Suprapubic skin (tissue), 4 donors: ENCODE measurements around the gene PWWP2B. TPM values are rescaled to one million over a fixed set of nuclear protein-coding genes. Genes with fewer than 3 reads are reported as not detected.
A peak's percentile ranks its signal among the peaks of the same experiment; 100 is the strongest.
"Not testable (repeated sequence)": the region's sequence is repeated elsewhere in the genome, so short reads cannot be mapped to it uniquely, and the experiment has no call there.

Experiments used
- DNase-seq, 2 donors: peaks; one replicate each; pipeline ENCODE4 v3.0.0-alpha.2; 2019; ENCODE audit warnings: low spot score in 2 of 2
- H3K27ac ChIP-seq: fragments of 200-600 bp; sonication (generic); one replicate; pipeline ENCODE4 v1.5.1; 2019
- H3K27me3 ChIP-seq: fragments of 200-600 bp; sonication (generic); one replicate; pipeline ENCODE4 v1.5.1; 2019
- H3K36me3 ChIP-seq: fragments of 200-600 bp; sonication (generic); one replicate; pipeline ENCODE4 v1.5.1; 2019
- H3K4me1 ChIP-seq: fragments of 200-600 bp; sonication (generic); one replicate; pipeline ENCODE4 v1.5.1; 2019
- H3K4me3 ChIP-seq: fragments of 200-600 bp; sonication (generic); one replicate; pipeline ENCODE4 v1.5.1; 2019; ENCODE audit warnings: mild to moderate bottlenecking
- H3K9me3 ChIP-seq: fragments of 200-600 bp; sonication (generic); one replicate; pipeline ENCODE4 v1.5.1; 2019
- CTCF ChIP-seq, 2 donors: fragments of 200-600 bp in 1 of 2; fragments of 450-650 bp in 1 of 2; sonication (generic) in 1 of 2; IDR thresholded peaks; one replicate each; pipeline ENCODE4 v1.5.1; 2016 to 2019; ENCODE audit warnings: antibody characterized with exemption in 2 of 2, mild to moderate bottlenecking in 1 of 2, moderate library complexity in 1 of 2
- EP300 ChIP-seq: sonication (generic); formaldehyde crosslinking; IDR thresholded peaks from one replicate; pipeline ENCODE4 v1.6.1; 2017; ENCODE audit warnings: antibody characterized with exemption
- POLR2A ChIP-seq, 2 donors: fragments of 450-650 bp; IDR thresholded peaks; one replicate each; pipeline ENCODE4 v1.6.1; 2017; ENCODE audit warnings: antibody characterized with exemption in 2 of 2, mild to moderate bottlenecking in 2 of 2, moderate library complexity in 2 of 2
- POLR2AphosphoS5 ChIP-seq, 3 donors: sonication (generic); formaldehyde crosslinking; IDR thresholded peaks; one replicate each; pipeline ENCODE4 v1.6.1; 2017; ENCODE audit warnings: antibody characterized with exemption in 3 of 3
- WGBS: methylation state at CpG from one replicate; pipeline ENCODE4 v1.1.5; 2018; 5-methylcytosine and 5-hydroxymethylcytosine counted together
- total RNA-seq, 4 donors: library from RNA; depleted of rRNA; stranded (reverse); fragments of >200 nt; gene quantifications; one replicate each; pipeline ENCODE4 v1.1.0, GENCODE V29; 2016

The PWWP2B gene
- total RNA-seq, 4 donors from 2014 or later, result 15.2 to 19.4 (median 18.3) TPM

- no peak for DNase-seq
These were observed 46.1 kb upstream of the PWWP2B start for GRCh38 chr10:132350946-132351345.

DNA sequence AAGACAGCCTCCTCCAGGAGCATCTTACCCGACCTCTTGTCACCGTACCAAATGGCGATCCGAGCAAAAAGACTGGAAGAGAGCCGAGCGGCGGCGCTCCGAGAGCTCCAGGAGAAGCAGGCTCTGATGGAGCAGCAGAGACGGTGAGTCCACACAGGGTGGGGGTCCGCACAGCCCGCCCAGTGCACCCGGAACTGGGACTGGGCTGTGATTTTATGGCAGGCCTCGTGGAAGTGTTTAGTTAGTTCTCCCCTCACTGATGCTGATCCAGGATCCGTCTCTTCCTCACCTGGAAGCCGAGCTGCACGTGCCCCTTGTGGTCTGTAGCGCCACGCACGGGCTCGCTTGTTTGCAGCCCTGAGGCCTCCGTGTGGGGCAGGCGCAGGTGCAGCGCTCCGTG, 45.4 kb upstream of the PWWP2B start:
- no peak overlapping the region for H3K4me3 ChIP-seq
- H3K9me3 ChIP-seq, result no peaks in the 10 kb centered on the region
- H3K36me3 ChIP-seq, result peaks cover 10% of the 10 kb centered on the region
- H3K27me3 ChIP-seq, result no peaks in the 10 kb centered on the region
- no peaks in the 10 kb centered on the region for H3K4me1 ChIP-seq
- 93% methylated on average over 24 of the region's 25 CpGs for WGBS
- DNase-seq, result peak in 1 of 2 donors; percentile 38
- TF ChIP-seq EP300 (no peak), POLR2AphosphoS5 (IDR thresholded peaks at IDR 0.05) (no peak), POLR2A (IDR thresholded peaks at IDR 0.05) (no peak), CTCF (IDR thresholded peaks at IDR 0.05) (no peak)
- H3K27ac ChIP-seq, result no peak overlapping the region

More at GRCh38 chr10:132350946-132351345, 46.1 kb upstream of the PWWP2B start:
- WGBS, result 100% methylated on average over 2 of the region's 17 CpGs
- no peak overlapping the region for H3K4me3 ChIP-seq
- no peaks in the 10 kb centered on the region for H3K4me1 ChIP-seq
- H3K27ac ChIP-seq, result no peak overlapping the region
- H3K27me3 ChIP-seq, result no peaks in the 10 kb centered on the region
- H3K9me3 ChIP-seq, result no peaks in the 10 kb centered on the region
- H3K36me3 ChIP-seq, result peaks cover 11% of the 10 kb centered on the region
- TF ChIP-seq POLR2AphosphoS5 (IDR thresholded peaks at IDR 0.05) (no peak), CTCF (IDR thresholded peaks at IDR 0.05) (no peak), POLR2A (IDR thresholded peaks at IDR 0.05) (no peak), EP300 (no peak)

DNA sequence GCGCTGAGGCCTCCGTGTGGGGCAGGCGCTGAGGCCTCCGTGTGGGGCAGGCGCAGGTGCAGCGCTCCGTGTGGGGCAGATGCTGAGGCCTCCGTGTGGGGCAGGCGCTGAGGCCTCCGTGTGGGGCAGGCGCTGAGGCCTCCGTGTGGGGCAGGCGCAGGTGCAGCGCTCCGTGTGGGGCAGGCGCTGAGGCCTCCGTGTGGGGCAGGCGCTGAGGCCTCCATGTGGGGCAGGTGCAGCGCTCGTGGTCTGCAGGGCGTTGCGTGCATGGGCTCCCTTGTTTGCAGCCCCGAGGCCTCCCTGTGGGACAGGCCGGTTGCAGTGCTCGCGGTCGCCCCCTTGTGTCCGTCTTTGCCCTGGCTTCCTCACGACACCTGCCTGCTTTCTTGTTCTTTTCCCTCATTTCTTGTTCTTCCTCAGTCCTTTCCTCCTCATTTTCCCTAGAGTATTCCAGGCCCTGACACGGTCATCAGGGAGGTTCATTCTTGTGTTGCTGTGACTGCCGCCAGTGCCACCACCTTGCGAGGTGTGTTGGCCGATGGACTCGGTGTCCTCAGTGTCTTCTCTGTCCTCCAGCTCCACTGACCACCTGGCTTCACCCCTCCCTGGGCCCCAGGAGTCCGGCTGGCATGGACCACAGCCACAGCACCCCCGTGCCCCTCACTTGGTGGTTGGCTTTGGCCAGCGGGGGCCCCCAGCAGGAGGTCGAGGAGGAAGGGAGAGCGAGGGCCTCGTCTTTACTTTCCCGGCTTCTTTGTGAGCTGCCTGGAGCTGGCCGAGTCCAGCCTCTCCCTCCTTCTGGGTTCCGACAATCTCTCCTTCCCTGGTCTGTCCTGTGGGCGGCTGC, 44.3 kb upstream of the PWWP2B start:
- DNase-seq, result peak; percentile 72 to 77
- 64% methylated on average over 25 of the region's 44 CpGs for WGBS
- H3K36me3 ChIP-seq, result peaks cover 13% of the 10 kb centered on the region

GRCh38 chr10:132353456-132354355, 43.3 kb upstream of the PWWP2B start:
- H3K27me3 ChIP-seq, result no peaks in the 10 kb centered on the region
- H3K4me3 ChIP-seq, result no peak overlapping the region
- H3K36me3 ChIP-seq, result peaks cover 13% of the 10 kb centered on the region
- 93% methylated on average over 15 of the region's 20 CpGs for WGBS
- no peaks in the 10 kb centered on the region for H3K9me3 ChIP-seq
- H3K27ac ChIP-seq, result no peak overlapping the region
- DNase-seq, result peak; percentile 55 to 66
- no peak for TF ChIP-seq EP300
- TF ChIP-seq POLR2A (IDR thresholded peaks at IDR 0.05), result no peak
- TF ChIP-seq CTCF (IDR thresholded peaks at IDR 0.05), result no peak
- no peak for TF ChIP-seq POLR2AphosphoS5 (IDR thresholded peaks at IDR 0.05)
- H3K4me1 ChIP-seq, result no peaks in the 10 kb centered on the region

More for the DNA sequence above, 44.3 kb upstream of the PWWP2B start:
- not testable (repeated sequence) for H3K4me1 ChIP-seq, H3K27me3 ChIP-seq, H3K27ac ChIP-seq, H3K9me3 ChIP-seq, H3K4me3 ChIP-seq
- peak; percentile 50 to 74 for TF ChIP-seq CTCF (IDR thresholded peaks at IDR 0.05)
